SH-SY5Y (cell line): ENCODE results near the gene CLIC3.

Source experiments
- GATA2 ChIP-seq: IDR thresholded peaks from 2 replicates; pipeline ENCODE4 v1.6.1; 2011; ENCODE audit warnings: mild to moderate bottlenecking, low read depth, low read length
- GATA3 ChIP-seq: IDR thresholded peaks from 2 replicates; pipeline ENCODE4 v1.6.1; 2011; ENCODE audit warnings: low read depth, mild to moderate bottlenecking, low read length, moderate library complexity

DNA sequence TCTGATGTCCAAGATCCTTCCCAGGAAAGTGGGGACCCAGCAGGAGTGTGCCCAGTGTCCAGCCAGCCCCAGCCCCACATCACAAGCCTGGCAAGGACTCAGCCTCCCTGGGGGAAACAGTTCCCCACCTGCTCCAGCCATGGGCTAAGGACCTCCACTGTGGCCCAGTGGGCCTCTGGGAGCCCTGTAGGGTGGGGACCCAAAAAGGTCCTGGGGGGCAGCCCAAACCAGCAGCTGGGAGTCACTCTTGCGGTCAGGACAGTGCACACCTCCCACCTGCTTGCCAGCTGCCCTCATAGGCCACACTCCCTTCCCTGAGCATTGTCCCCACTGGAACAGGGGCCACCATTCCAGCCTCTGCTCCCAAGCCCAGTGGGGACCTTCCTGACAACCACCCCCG, 30.0 kb upstream of the CLIC3 start:
- TF ChIP-seq GATA2 (no peak), GATA3 (no peak)
